Limb (tissue), 2 donors: ENCODE measurements around the gene SRC.

Experiments used
- DNase-seq, 2 donors: peaks; one replicate each; pipeline ENCODE4 v3.0.0-alpha.2; 2016; ENCODE audit errors: extremely low spot score in 2 of 2

The SRC gene

DNA sequence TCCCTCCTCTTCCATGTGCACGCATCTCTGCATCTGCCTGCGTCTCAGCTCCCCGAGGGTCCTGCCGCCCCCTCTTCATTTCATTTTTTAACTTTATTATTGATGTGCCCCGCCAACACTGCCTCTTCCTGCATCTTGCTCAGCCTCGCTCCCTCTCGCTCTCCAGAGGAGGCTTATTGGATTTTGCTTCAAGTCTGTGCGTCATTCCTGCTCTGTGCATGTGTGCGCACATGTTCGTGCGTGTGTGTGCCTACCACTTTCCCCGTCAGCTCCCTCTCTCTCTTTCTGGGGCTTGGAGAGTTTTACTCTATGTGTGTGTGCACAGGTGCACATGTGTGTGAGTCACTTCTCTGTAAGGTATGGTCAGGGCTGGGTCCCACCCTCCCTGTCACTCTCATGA is 103.3 kb downstream of the SRC start:
- no peak for DNase-seq

GRCh38 chr20:37450344-37450743 is 104.4 kb downstream of the SRC start:
- DNase-seq: no peak

DNA sequence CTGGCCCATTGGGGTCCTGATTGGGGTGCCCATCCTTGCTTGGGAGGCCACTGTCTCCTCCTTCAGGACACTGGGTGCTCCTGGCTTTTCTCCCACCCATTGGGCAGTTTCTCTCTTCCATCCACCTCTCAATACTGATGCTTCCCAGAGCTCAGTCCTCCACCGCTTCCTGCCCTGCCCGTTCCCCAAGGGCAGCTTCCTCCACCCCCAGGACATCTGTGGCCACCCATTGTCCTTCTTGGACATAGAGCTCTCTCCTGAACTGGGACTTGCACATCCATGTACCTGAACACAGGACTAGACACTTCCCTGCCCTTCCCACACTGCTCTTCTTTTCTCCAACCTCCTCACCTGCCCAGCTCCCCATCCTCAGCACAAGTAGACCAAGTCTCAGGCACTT is 105.7 kb downstream of the SRC start:
- no peak for DNase-seq

DNA sequence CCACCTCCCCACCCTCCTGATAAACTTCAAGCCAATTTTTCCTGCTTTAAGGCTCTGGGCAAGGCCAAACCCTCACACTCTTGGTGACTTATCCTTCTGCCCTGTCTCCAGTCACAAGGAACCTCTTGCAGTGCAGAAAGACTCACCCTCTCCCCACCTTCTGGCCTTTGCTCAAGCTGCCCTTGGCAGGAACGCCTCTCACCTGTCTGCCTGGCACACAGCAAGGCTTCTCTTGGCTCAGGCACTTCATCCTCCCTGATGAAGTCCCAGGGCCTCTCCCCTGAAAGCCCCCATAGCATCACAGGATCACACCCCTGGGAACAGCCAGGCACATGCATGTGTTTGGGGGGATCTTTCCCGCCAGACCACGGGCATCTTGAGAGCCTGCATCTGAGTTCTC is 106.3 kb downstream of the SRC start:
- no peak for DNase-seq

DNA sequence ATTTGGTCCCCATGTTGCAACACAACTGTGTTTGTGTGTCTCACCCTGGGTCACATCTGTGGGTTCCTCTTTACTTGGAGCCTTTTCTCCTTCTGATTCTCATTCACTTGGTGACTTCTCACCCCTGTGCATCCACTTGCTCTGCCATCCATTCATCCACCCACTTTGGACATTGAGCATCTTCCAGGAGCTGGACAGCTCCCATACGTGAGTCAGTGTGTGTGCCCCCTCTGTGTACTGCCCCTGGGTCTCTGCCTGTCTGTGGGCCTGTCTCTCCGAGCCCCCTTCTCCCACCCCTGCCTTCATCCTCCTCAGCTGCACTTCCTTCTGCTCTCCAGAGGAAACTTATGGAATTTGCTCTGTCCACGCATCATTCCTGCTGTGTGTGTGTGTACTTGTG is 107.3 kb downstream of the SRC start:
- no peak for DNase-seq

DNA sequence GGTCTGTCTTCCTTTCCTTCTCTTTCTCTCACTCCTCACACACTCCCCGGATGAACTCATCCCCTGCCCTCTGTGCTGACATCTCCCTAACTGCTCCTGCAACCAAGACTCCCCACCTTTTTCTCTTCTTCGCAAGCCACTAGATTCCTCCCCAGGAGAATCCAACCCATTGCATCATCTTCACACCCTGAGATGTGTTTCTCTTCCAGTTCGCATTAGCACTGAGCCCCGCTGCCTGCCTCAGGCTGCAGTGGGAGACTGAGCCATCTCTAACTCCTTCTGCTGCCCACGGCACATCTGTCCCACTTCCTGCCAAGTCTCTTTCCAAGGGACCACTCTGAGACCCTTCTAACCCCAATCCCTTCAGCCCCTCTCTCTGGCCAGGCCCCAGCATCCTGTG is 107.9 kb downstream of the SRC start:
- no peak for DNase-seq

DNA sequence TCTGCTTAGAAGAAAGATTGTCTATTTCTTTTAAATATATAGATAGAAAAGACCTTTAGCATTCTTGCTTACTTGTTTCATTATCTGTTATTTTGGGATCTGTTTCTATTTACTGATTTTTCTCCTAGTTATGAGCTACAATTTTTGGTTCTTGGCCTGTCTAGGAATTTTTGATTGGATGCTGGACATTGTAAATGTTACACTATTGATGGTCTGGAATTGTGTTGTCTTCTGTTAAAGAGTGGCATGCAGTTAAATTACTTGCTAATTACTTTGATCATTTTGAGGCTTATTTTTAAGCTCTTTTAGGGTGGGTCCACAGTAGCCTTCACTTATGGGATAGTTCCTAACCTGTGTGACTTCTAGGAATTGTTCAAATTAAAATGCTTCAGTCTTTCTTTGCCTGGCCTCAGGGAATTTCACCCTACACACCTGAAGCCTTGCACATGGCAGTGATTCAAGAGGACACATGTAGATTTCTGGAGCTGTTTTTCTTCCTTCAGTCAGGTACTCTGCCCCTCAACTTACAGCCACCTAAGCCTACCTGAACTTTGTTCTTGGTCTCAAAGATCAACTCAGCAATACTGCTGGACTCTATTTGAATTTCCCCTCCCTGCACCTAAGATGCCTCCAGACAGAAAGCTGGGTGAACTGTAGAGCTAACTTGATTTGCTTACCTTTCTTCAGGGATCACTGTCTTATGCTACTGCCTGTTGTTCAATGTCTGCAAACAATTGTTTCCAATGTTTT is 108.9 kb downstream of the SRC start:
- no peak for DNase-seq
